Left ventricle myocardium inferior (tissue), 1 donor: ENCODE data around the gene MAST4. TPM values are rescaled to one million over a fixed set of nuclear protein-coding genes. Genes with fewer than 3 reads are reported as not detected.

Experiments used
- DNase-seq: peaks from one replicate; pipeline ENCODE4 v3.0.0-alpha.2; 2020
- H3K27ac ChIP-seq: fragments of 200-600 bp; replicated peaks from 2 replicates; pipeline ENCODE4 v1.8.0; 2021
- H3K27me3 ChIP-seq: fragments of 200-600 bp; 2 replicates; pipeline ENCODE4 v1.8.0; 2021; ENCODE audit warnings: low read depth
- H3K36me3 ChIP-seq: fragments of 200-600 bp; 2 replicates; pipeline ENCODE4 v1.8.0; 2021
- H3K4me1 ChIP-seq: fragments of 200-600 bp; 2 replicates; pipeline ENCODE4 v1.8.0; 2021
- H3K4me3 ChIP-seq: fragments of 200-600 bp; 2 replicates; pipeline ENCODE4 v1.8.0; 2021; ENCODE audit warnings: mild to moderate bottlenecking, moderate library complexity
- H3K9me3 ChIP-seq: fragments of 200-600 bp; replicated peaks from 2 replicates; pipeline ENCODE4 v1.8.0; 2021
- CTCF ChIP-seq: fragments of 200-600 bp; IDR thresholded peaks from 2 replicates; pipeline ENCODE4 v1.8.0; 2021; ENCODE audit warnings: antibody characterized with exemption, mild to moderate bottlenecking, borderline replicate concordance
- intact Hi-C: fragments of 100-400 bp; cut with micrococcal nuclease; formaldehyde crosslinking; loops from one replicate; pipeline ENCODE4 v1.11.0; 2022
- total RNA-seq: library from RNA; stranded (reverse); fragmentation: NEBNext Ultra II Directional; extraction: Animal tissue kit (Norgen Biotek cat#: 25700); gene quantifications from one replicate; pipeline ENCODE4 v1.2.1, GENCODE V29; 2021
- donor health status: DM: no; HTN: yes; CAD: no; lungs with severe emphysema.

The MAST4 gene
- total RNA-seq, 1 donor from 2014 or later: 55.7 TPM

- Histone ChIP-seq H3K4me1 (peaks cover 56% of the 10 kb centered on the region), H3K36me3 (no peaks in the 10 kb centered on the region), H3K27me3 (no peaks in the 10 kb centered on the region), H3K4me3 (no peak overlapping the region), H3K27ac (no peak overlapping the region), H3K9me3 (no peaks in the 10 kb centered on the region)
- TF ChIP-seq CTCF: no peak
- DNase-seq: no peak
- intact Hi-C loops: loop anchor here (10.0 kb wide), 1 partner anchor 108 kb away; no protein-coding TSS in a partner anchor
Observed at GRCh38 chr5:66987126-66987525, 390.9 kb downstream of the MAST4 start.

GRCh38 chr5:66987540-66987939 is 391.3 kb downstream of the MAST4 start:
- no peaks in the 10 kb centered on the region for H3K27me3 ChIP-seq
- H3K36me3 ChIP-seq: no peaks in the 10 kb centered on the region
- TF ChIP-seq CTCF: no peak
- H3K27ac ChIP-seq: no peak overlapping the region
- no peaks in the 10 kb centered on the region for H3K9me3 ChIP-seq
- H3K4me3 ChIP-seq: no peak overlapping the region
- DNase-seq: no peak
- peaks cover 52% of the 10 kb centered on the region for H3K4me1 ChIP-seq
- intact Hi-C loops: loop anchor here (10.0 kb wide), 1 partner anchor 107 kb away; no protein-coding TSS in a partner anchor

DNA sequence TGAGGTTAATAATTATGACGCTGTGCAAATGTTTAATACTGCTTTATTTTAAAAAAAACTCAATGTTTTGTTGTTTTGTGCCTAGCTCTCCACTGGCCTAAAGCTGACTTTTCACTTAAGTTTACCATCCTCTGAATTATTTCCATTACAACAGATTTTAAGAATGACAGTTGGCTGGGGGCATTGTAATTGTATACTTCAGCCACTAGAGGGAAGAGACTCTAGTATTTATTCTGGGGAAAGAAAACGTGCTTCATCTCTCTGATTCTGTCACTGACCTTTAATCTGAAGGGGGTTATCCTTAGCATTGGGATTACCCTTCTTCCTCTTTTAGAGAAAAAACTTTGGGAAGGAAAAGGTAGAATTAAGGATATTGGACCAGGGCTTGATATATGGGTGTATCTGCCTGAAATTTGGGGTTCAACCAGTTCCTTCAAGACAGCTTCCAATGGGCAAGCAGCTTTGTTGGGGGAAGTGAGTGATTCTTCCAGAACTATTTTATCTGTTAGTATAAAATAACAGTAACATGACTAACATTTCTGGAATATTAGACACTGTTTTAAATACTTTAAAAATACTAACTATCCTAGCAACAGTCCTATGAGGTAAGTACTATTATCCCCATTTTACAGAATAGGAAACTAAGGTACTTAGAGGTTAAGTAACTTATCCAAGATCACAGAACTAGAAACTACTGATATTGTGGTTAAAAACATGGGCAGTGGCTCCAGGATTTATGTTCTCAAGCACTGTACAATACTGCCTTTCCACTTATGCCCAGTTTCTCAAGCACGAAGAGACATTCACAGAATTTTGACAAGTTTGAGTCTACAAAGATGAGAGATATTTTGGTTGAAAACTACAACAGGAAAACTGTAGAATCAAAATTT is 392.0 kb downstream of the MAST4 start:
- intact Hi-C loops: loop anchor here (10.0 kb wide), 1 partner anchor 107 kb away; no protein-coding TSS in a partner anchor
- H3K4me1 ChIP-seq: peaks cover 45% of the 10 kb centered on the region
- H3K27ac ChIP-seq: no peak overlapping the region
- no peak for DNase-seq
- no peak overlapping the region for H3K4me3 ChIP-seq
- H3K9me3 ChIP-seq: no peaks in the 10 kb centered on the region
- H3K36me3 ChIP-seq: no peaks in the 10 kb centered on the region
- TF ChIP-seq CTCF: peak; percentile 86
- no peaks in the 10 kb centered on the region for H3K27me3 ChIP-seq

DNA sequence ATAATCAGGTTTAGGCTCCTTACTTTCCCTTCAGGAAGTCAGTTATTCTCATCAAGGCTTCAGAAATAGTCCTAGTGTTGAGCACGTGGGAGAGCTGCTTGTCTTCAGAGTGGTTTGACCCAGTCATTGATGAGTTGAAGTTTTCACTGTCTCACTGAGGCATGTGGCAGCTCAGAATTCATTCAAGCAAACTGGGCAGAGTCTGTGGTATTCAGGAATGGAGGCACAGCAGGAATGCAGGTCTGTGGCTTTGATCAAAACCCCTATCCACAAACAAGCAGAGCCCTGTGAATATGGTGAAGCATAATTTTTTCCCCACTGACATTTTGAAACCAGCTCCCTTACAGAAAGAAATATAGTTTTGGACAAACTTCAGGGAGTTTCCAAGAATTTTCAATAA is 393.1 kb downstream of the MAST4 start:
- Histone ChIP-seq H3K9me3 (no peaks in the 10 kb centered on the region), H3K4me3 (no peak overlapping the region), H3K27ac (no peak overlapping the region), H3K36me3 (no peaks in the 10 kb centered on the region), H3K4me1 (peaks cover 35% of the 10 kb centered on the region), H3K27me3 (no peaks in the 10 kb centered on the region)
- no peak for DNase-seq
- TF ChIP-seq CTCF: no peak
- intact Hi-C loops: loop anchor here (10.0 kb wide), 1 partner anchor 106 kb away; no protein-coding TSS in a partner anchor

DNA sequence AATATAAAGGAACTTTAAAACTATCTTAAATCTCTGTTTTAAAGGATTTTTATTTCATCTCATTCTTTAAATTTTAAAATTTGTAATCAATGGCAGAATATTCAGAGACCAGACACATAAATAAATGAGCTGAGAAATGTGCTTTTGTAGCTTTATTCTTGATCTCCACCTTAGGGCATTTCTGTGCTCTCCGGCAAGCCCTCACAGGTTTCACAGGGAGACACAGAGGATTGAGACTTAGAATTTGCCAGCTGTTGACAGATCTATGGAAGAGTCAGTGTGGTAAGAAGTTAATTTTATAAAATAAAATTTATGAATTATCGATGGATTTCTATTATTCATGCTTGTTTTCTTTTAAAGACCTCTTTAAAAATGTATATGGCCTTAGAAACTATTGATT is 393.6 kb downstream of the MAST4 start:
- H3K27ac ChIP-seq: no peak overlapping the region
- intact Hi-C loops: loop anchor here (10.0 kb wide), 1 partner anchor 105 kb away; no protein-coding TSS in a partner anchor

More for the DNA sequence above, 393.6 kb downstream of the MAST4 start:
- H3K4me3 ChIP-seq: no peak overlapping the region
- peaks cover 32% of the 10 kb centered on the region for H3K4me1 ChIP-seq
- no peaks in the 10 kb centered on the region for H3K27me3 ChIP-seq
- no peaks in the 10 kb centered on the region for H3K36me3 ChIP-seq
- TF ChIP-seq CTCF: no peak
- DNase-seq: no peak
- no peaks in the 10 kb centered on the region for H3K9me3 ChIP-seq
